Measurements from ENCODE around the gene GULP1.

DNA sequence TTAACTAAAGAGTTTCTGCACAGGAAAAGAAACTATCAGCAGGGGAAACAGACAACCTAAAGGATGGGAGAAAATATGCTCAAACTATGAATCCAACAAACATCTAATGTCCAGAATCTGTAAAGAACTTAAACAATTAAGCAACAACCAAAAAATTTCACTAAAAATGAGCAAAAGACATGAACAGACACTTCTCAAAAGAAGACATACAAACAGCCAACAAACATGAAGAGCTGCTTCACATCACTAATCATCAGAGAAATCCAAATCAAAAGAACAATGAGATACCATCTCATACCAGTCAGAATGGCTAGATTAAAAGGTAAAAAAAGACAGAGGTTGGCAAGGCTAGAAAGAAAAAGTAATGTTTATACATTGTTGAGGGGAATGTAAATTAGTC, 8.8 kb upstream of the GULP1 start:
- no peak for TF ChIP-seq POLR2A (IDR thresholded peaks at IDR 0.05)
- TF ChIP-seq, protein P1, sequence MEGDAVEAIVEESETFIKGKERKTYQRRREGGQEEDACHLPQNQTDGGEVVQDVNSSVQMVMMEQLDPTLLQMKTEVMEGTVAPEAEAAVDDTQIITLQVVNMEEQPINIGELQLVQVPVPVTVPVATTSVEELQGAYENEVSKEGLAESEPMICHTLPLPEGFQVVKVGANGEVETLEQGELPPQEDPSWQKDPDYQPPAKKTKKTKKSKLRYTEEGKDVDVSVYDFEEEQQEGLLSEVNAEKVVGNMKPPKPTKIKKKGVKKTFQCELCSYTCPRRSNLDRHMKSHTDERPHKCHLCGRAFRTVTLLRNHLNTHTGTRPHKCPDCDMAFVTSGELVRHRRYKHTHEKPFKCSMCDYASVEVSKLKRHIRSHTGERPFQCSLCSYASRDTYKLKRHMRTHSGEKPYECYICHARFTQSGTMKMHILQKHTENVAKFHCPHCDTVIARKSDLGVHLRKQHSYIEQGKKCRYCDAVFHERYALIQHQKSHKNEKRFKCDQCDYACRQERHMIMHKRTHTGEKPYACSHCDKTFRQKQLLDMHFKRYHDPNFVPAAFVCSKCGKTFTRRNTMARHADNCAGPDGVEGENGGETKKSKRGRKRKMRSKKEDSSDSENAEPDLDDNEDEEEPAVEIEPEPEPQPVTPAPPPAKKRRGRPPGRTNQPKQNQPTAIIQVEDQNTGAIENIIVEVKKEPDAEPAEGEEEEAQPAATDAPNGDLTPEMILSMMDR (IDR thresholded peaks at IDR 0.05 in 8 of 11, conservative IDR thresholded peaks at IDR 0.05 in 3 of 11): no peak
- TF ChIP-seq POLR2AphosphoS5 (IDR thresholded peaks at IDR 0.05): no peak

All from spleen (tissue), 7 donors.